Osteoblast (primary cell): ENCODE results near the gene C20orf141. TPM values are rescaled to one million over a fixed set of nuclear protein-coding genes. Genes with fewer than 3 reads are reported as not detected.

ENCODE experiments used
- DNase-seq: peaks from one replicate; pipeline ENCODE4 v3.0.0; 2011; ENCODE audit warnings: low spot score, mixed read lengths; ENCODE audit not compliant: insufficient read length; ENCODE audit errors: missing footprints
- H2AFZ ChIP-seq: 2 replicates; pipeline ENCODE4 v1.6.0; 2011; ENCODE audit warnings: mild to moderate bottlenecking, low read length
- H3K27ac ChIP-seq: 2 replicates; pipeline ENCODE4 v1.5.1; 2011; ENCODE audit warnings: mild to moderate bottlenecking, low read depth, low read length, moderate library complexity
- H3K27me3 ChIP-seq: 2 replicates; pipeline ENCODE4 v1.6.0; 2012; ENCODE audit warnings: mild to moderate bottlenecking, control low read depth, inconsistent platforms, low read length, moderate library complexity; ENCODE audit not compliant: insufficient read depth
- H3K36me3 ChIP-seq: 2 replicates; pipeline ENCODE4 v1.5.1; 2011; ENCODE audit warnings: mild to moderate bottlenecking, low read length, control low read depth, moderate library complexity; ENCODE audit not compliant: insufficient read depth
- H3K4me1 ChIP-seq: 2 replicates; pipeline ENCODE4 v1.5.1; 2011; ENCODE audit warnings: mild to moderate bottlenecking, low read length, control low read depth, moderate library complexity; ENCODE audit not compliant: insufficient read depth
- H3K4me2 ChIP-seq: 2 replicates; pipeline ENCODE4 v1.6.0; 2011; ENCODE audit warnings: mild to moderate bottlenecking, low read length; ENCODE audit not compliant: insufficient read depth
- H3K4me3 ChIP-seq: fragments of 200-600 bp; sonication (generic); 3 replicates; pipeline ENCODE4 v1.5.1; 2012; ENCODE audit warnings: mild to moderate bottlenecking, low read length, inconsistent platforms; ENCODE audit not compliant: insufficient read depth
- H3K79me2 ChIP-seq: 2 replicates; pipeline ENCODE4 v1.6.0; 2012; ENCODE audit warnings: mild to moderate bottlenecking, low read length, control low read depth, inconsistent platforms; ENCODE audit not compliant: insufficient read depth
- H3K9me3 ChIP-seq: 2 replicates; pipeline ENCODE4 v1.5.1; 2011; ENCODE audit warnings: low read depth, low read length, control low read depth
- H4K20me1 ChIP-seq: 2 replicates; pipeline ENCODE4 v1.6.0; 2012; ENCODE audit warnings: mild to moderate bottlenecking, low read length, control low read depth; ENCODE audit not compliant: insufficient read depth
- total RNA-seq: library from RNA; depleted of rRNA; stranded (reverse); fragments of >200 nt; gene quantifications from 2 replicates; pipeline ENCODE4 v1.2.3, GENCODE V29; 2012
- TF ChIP-seq, protein P1 (sequence below): IDR thresholded peaks from 2 replicates; pipeline ENCODE4 v1.5.1; 2011; ENCODE audit warnings: mild to moderate bottlenecking, low read depth, low read length, moderate library complexity; ENCODE audit errors: extremely low read depth

C20orf141 gene
- total RNA-seq, 1 donor: 0.36 TPM

DNA sequence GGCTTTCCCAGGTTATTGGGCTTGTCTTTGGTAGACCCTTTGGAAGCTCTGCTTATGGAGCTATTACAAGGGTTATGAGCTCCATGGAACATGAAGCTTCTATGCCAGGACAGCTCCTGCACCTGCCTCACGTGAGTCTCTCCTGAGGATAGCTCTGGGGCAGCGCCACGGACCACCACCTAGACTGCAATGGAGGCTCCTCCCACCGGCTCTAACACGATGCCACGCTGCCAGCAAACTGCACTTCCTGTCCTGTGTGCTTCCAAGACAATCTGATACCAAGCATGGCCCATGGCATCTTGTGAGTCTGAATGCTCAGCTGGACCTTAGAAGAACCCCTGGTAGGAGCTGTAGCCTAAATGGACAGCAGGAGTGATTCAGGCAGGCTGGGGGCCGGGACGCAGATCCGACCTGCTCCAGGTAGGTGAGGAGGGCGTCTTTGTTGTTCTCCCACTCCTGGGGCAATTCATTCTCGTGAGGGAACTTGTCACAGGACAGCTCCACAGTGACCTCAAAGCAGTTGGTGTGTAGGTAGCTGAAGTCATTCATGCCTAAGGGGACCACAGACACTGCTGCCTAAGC is 19.8 kb upstream of the C20orf141 start:
- H2AFZ ChIP-seq: no peak overlapping the region
- no peaks in the 10 kb centered on the region for H3K9me3 ChIP-seq
- TF ChIP-seq, protein P1, sequence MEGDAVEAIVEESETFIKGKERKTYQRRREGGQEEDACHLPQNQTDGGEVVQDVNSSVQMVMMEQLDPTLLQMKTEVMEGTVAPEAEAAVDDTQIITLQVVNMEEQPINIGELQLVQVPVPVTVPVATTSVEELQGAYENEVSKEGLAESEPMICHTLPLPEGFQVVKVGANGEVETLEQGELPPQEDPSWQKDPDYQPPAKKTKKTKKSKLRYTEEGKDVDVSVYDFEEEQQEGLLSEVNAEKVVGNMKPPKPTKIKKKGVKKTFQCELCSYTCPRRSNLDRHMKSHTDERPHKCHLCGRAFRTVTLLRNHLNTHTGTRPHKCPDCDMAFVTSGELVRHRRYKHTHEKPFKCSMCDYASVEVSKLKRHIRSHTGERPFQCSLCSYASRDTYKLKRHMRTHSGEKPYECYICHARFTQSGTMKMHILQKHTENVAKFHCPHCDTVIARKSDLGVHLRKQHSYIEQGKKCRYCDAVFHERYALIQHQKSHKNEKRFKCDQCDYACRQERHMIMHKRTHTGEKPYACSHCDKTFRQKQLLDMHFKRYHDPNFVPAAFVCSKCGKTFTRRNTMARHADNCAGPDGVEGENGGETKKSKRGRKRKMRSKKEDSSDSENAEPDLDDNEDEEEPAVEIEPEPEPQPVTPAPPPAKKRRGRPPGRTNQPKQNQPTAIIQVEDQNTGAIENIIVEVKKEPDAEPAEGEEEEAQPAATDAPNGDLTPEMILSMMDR: no peak
- H3K27me3 ChIP-seq: peaks cover 56% of the 10 kb centered on the region
- H3K27ac ChIP-seq: no peak overlapping the region
- H3K4me1 ChIP-seq: no peaks in the 10 kb centered on the region
- H4K20me1 ChIP-seq: peaks cover 3% of the 10 kb centered on the region
- no peaks in the 10 kb centered on the region for H3K36me3 ChIP-seq
- peak; percentile 78 for DNase-seq
- no peak overlapping the region for H3K4me3 ChIP-seq
- no peaks in the 10 kb centered on the region for H3K79me2 ChIP-seq
- no peak overlapping the region for H3K4me2 ChIP-seq

DNA sequence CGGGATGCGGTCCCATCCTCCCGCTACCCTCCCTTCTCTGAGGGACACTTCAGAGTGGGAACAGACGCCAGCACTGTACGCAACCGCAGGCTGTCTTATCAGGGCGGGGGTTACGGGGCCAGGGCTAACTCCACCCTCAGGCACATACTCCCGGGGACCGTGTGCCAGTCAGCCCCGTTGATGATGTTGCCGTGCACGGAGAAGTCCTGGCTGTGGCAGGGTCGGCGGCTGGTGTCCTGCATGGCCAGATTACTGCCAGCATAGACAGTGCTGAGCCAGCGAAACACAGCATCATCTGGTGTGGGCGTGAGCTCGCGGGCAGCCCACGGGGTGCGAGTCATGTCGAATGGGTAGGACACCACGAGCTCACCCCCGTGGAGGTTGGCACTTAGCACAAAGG is 19.3 kb upstream of the C20orf141 start:
- H3K27ac ChIP-seq: no peak overlapping the region
- peaks cover 56% of the 10 kb centered on the region for H3K27me3 ChIP-seq
- H3K9me3 ChIP-seq: no peaks in the 10 kb centered on the region
- TF ChIP-seq, protein P1: no peak
- no peaks in the 10 kb centered on the region for H3K36me3 ChIP-seq
- no peak overlapping the region for H2AFZ ChIP-seq
- H3K4me3 ChIP-seq: no peak overlapping the region
- no peaks in the 10 kb centered on the region for H3K4me1 ChIP-seq
- no peaks in the 10 kb centered on the region for H3K79me2 ChIP-seq
- H4K20me1 ChIP-seq: peaks cover 3% of the 10 kb centered on the region
- DNase-seq: peak; percentile 35
- H3K4me2 ChIP-seq: no peak overlapping the region

DNA sequence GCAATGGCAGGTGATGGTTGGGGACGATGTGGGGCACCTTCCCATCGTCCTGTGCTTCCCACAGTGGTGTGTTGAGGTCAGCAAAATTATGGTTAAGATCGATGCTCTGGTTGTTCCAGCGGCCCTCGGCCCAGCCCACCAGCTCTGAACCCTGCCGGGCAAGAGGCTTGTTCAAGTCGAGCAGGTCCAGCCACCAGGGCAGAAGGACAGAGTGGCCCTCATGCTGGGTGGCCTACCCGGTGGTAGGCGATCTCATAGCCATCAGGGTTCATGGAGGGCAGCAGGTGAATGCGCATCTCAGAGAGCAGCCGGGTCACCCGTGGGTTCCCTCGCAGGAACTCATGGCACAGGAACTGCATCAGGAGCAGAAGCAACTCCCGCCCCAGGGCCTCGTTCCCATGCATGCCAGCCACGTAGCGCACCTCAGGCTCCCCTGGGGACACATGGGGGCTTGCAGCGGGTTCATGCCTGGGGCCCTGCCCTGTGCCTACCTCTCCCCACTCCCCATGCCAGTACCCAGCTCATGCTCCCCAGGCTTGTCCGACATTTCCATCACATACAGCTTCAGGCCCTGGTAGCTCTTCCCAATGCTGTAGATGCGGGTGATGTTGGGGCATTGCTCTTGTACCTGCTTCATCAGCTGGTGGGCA is 18.7 kb upstream of the C20orf141 start:
- Histone ChIP-seq H3K4me2 (no peak overlapping the region), H3K27me3 (peaks cover 62% of the 10 kb centered on the region)

More for the DNA sequence above, 18.7 kb upstream of the C20orf141 start:
- Histone ChIP-seq H3K4me3 (no peak overlapping the region), H3K79me2 (no peaks in the 10 kb centered on the region), H3K36me3 (no peaks in the 10 kb centered on the region), H4K20me1 (peaks cover 3% of the 10 kb centered on the region), H3K27ac (no peak overlapping the region), H3K9me3 (no peaks in the 10 kb centered on the region), H2AFZ (no peak overlapping the region), H3K4me1 (no peaks in the 10 kb centered on the region)
- peak; percentile 54 for DNase-seq
- TF ChIP-seq, protein P1: no peak
